ENCODE measurements around the gene YIPF1.
"Not testable (repeated sequence)": the region's sequence is repeated elsewhere in the genome, so short reads cannot be mapped to it uniquely, and the experiment has no call there.

- TF ChIP-seq CTCF (IDR thresholded peaks at IDR 0.05); EZH2 (IDR thresholded peaks at IDR 0.05; ENCODE audit: borderline replicate concordance, insufficient read depth, low read depth, low read length, poor library complexity, severe bottlenecking): not testable (repeated sequence)
These were observed 73.0 kb downstream of the YIPF1 start for GRCh38 chr1:53816584-53816983.

All from B cell (primary cell).